Natural killer cell (primary cell): ENCODE measurements around the gene PLEKHG3. TPM values are rescaled to one million over a fixed set of nuclear protein-coding genes. Genes with fewer than 3 reads are reported as not detected.

Source experiments
- ATAC-seq, 3 donors: fragments of 150-1000 bp in 2 of 3; fragments of 200-7000 bp in 1 of 3; cut with Tn5 transposase; 1 replicate in 1 of 3; 2 replicates in 2 of 3; pipeline ENCODE4 v1.10.0; 2021; ENCODE audit warnings: mild to moderate bottlenecking in 2 of 3, moderate library complexity in 2 of 3
- DNase-seq, 2 donors: peaks; one replicate each; pipeline versions ENCODE4 v3.0.0 to v3.0.0-alpha.2; 2013 to 2021; ENCODE audit warnings: mixed read lengths in 1 of 2
- H3K27ac ChIP-seq: one replicate; pipeline ENCODE4 v1.5.1; 2013; ENCODE audit warnings: mild to moderate bottlenecking, low read length
- H3K27me3 ChIP-seq: one replicate; pipeline ENCODE4 v1.6.1; 2013; ENCODE audit warnings: low read length; ENCODE audit not compliant: control insufficient read depth, insufficient read depth
- H3K36me3 ChIP-seq: one replicate; pipeline ENCODE4 v1.6.1; 2013; ENCODE audit warnings: low read length; ENCODE audit not compliant: control insufficient read depth, insufficient read depth
- H3K4me1 ChIP-seq: one replicate; pipeline ENCODE4 v1.6.1; 2013; ENCODE audit warnings: low read length; ENCODE audit not compliant: control insufficient read depth, insufficient read depth
- H3K4me3 ChIP-seq: one replicate; pipeline ENCODE4 v1.5.1; 2013; ENCODE audit warnings: low read length
- H3K9me3 ChIP-seq: one replicate; pipeline ENCODE4 v1.6.1; 2013; ENCODE audit warnings: low read length; ENCODE audit not compliant: control insufficient read depth, insufficient read depth
- H3K27ac Mint-ChIP-seq, 2 donors: one replicate each; pipeline ENCODE4 v1.8.0; 2022; ENCODE audit warnings: mild to moderate bottlenecking in 2 of 2, mixed read lengths in 2 of 2, moderate library complexity in 1 of 2
- H3K27me3 Mint-ChIP-seq, 2 donors: one replicate each; pipeline ENCODE4 v1.8.0; 2022; ENCODE audit warnings: low read depth in 2 of 2, mixed read lengths in 2 of 2
- H3K36me3 Mint-ChIP-seq: one replicate; pipeline ENCODE4 v1.8.0; 2022; ENCODE audit warnings: mixed read lengths
- H3K4me1 Mint-ChIP-seq, 2 donors: one replicate each; pipeline ENCODE4 v1.8.0; 2022; ENCODE audit warnings: mixed read lengths in 2 of 2
- H3K4me3 Mint-ChIP-seq: one replicate; pipeline ENCODE4 v1.8.0; 2022; ENCODE audit warnings: mild to moderate bottlenecking, moderate library complexity, mixed read lengths
- H3K9me3 Mint-ChIP-seq, 2 donors: one replicate each; pipeline ENCODE4 v1.8.0; 2022; ENCODE audit warnings: mixed read lengths in 2 of 2
- WGBS: methylation state at CpG from one replicate; pipeline ENCODE4 v1.1.7; 2013; ENCODE audit warnings: missing lambda C conversion rate; ENCODE audit not compliant: insufficient coverage; 5-methylcytosine and 5-hydroxymethylcytosine counted together
- intact Hi-C: fragments of 100-400 bp; cut with micrococcal nuclease; formaldehyde crosslinking; loops from one replicate; pipeline ENCODE4 v1.14.2; 2022
- total RNA-seq, 4 donors: library from RNA; stranded (reverse); fragments of 120-200 nt in 1 of 4; gene quantifications; one replicate each; pipeline versions ENCODE4 v1.2.3 to v1.2.4, GENCODE V29; 2013 to 2022
- TF ChIP-seq, protein P1 (sequence below): fragments of 200-600 bp; IDR thresholded peaks from one replicate; pipeline ENCODE4 v1.8.0; 2022; ENCODE audit warnings: antibody characterized with exemption

Gene PLEKHG3
- total RNA-seq, 3 donors from 2014 or later (not counting 1 experiment from before 2014, with no cell fraction given) = 184 to 285 (median 225) TPM

- intact Hi-C loops = no loop called here
- no peak overlapping the region for H3K27ac ChIP-seq
- peak overlapping the region; percentile 13 for H3K4me3 Mint-ChIP-seq
- no peak for ATAC-seq
- peaks cover 49 to 76% of the 10 kb centered on the region in 2 donors for H3K4me1 Mint-ChIP-seq
- no peaks in the 10 kb centered on the region for H3K36me3 ChIP-seq
- WGBS = 71% methylated on average over 11 of the region's 11 CpGs
- TF ChIP-seq, protein P1, sequence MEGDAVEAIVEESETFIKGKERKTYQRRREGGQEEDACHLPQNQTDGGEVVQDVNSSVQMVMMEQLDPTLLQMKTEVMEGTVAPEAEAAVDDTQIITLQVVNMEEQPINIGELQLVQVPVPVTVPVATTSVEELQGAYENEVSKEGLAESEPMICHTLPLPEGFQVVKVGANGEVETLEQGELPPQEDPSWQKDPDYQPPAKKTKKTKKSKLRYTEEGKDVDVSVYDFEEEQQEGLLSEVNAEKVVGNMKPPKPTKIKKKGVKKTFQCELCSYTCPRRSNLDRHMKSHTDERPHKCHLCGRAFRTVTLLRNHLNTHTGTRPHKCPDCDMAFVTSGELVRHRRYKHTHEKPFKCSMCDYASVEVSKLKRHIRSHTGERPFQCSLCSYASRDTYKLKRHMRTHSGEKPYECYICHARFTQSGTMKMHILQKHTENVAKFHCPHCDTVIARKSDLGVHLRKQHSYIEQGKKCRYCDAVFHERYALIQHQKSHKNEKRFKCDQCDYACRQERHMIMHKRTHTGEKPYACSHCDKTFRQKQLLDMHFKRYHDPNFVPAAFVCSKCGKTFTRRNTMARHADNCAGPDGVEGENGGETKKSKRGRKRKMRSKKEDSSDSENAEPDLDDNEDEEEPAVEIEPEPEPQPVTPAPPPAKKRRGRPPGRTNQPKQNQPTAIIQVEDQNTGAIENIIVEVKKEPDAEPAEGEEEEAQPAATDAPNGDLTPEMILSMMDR = no peak
- no peak overlapping the region for H3K27ac Mint-ChIP-seq
- no peak overlapping the region for H3K4me3 ChIP-seq
- H3K27me3 ChIP-seq = peaks cover 6% of the 10 kb centered on the region
- no peak for DNase-seq
- H3K9me3 ChIP-seq = no peaks in the 10 kb centered on the region
- peaks cover 0 to 12% of the 10 kb centered on the region in 2 donors for H3K27me3 Mint-ChIP-seq
- H3K36me3 Mint-ChIP-seq = no peaks in the 10 kb centered on the region
- no peaks in the 10 kb centered on the region for H3K9me3 Mint-ChIP-seq
- H3K4me1 ChIP-seq = peaks cover 71% of the 10 kb centered on the region
Observed at GRCh38 chr14:64763085-64763782, 59.0 kb downstream of the PLEKHG3 start.

DNA sequence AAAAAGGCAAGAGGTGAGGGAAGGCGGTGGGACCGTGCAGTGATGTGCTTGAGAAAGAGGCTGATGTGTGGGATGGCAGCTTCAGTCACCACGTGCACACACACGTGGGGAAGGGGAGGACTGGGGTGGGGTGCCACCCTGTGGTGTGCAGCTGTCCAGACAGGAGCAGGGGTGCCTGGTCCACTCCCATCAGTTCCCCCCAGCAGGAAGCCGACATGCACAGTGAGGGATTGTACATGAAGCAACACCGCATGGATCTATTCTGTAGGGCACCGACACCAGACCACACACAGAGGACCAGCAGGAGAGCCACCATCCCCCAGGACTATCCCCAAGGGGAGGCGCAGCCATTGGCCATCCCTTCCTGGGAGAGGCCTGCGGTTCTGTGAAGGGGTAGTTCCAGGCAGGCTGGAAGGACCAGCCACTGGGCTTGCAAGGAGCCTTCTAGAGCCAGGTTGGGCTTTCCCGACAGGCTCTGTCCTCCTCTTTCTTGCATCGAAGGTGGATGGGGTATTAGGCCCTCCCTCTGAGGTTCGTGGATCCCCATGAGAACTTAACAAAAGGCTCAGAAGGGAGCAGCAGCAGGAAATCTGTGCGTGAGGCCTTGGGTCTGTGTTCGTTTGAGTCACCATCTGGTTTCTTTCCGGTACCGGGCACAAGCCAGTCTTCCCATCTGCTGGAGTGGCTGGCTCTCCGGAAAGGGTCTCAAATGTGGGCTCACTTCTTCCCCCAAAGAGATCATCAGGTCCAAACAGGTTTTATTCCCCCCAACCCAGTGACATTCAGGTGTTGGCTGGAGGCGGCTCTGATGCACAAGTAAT is 59.8 kb downstream of the PLEKHG3 start:
- intact Hi-C loops = loop anchor here (1.0 kb wide), 1 partner anchor 93 kb away; no protein-coding TSS in a partner anchor
- Histone ChIP-seq H3K27ac (no peak overlapping the region), H3K27me3 (peaks cover 6% of the 10 kb centered on the region), H3K9me3 (no peaks in the 10 kb centered on the region), H3K4me3 (no peak overlapping the region), H3K36me3 (no peaks in the 10 kb centered on the region), H3K4me1 (peaks cover 63% of the 10 kb centered on the region)
- H3K4me3 Mint-ChIP-seq = peak overlapping the region; percentile 66
- no peaks in the 10 kb centered on the region for H3K36me3 Mint-ChIP-seq
- WGBS = 61% methylated on average over 18 of the region's 18 CpGs
- TF ChIP-seq, protein P1 = no peak
- H3K4me1 Mint-ChIP-seq = peaks cover 41 to 68% of the 10 kb centered on the region in 2 donors
- no peaks in the 10 kb centered on the region for H3K9me3 Mint-ChIP-seq
- ATAC-seq (no peak), DNase-seq (peak in 1 of 2 donors; percentile 34)
- H3K27me3 Mint-ChIP-seq = peaks cover 0 to 12% of the 10 kb centered on the region in 2 donors
- H3K27ac Mint-ChIP-seq = peak overlapping the region; percentile 23 to 76

GRCh38 chr14:64764641-64765520 is 60.7 kb downstream of the PLEKHG3 start:
- H3K4me1 ChIP-seq = peaks cover 55% of the 10 kb centered on the region
- no peaks in the 10 kb centered on the region for H3K9me3 ChIP-seq
- ATAC-seq (peak; percentile 87 to 93 (median 91)), DNase-seq (peak; percentile 69 to 87)
- no peaks in the 10 kb centered on the region for H3K36me3 Mint-ChIP-seq
- peaks cover 33 to 59% of the 10 kb centered on the region in 2 donors for H3K4me1 Mint-ChIP-seq
- WGBS = 42% methylated on average over 21 of the region's 29 CpGs
- H3K27me3 Mint-ChIP-seq = peaks cover 0 to 12% of the 10 kb centered on the region in 2 donors
- peak overlapping the region; percentile 66 for H3K4me3 Mint-ChIP-seq
- H3K27ac ChIP-seq = no peak overlapping the region
- TF ChIP-seq, protein P1 = peak; percentile 82
- peak overlapping the region; percentile 23 to 76 for H3K27ac Mint-ChIP-seq
- no peaks in the 10 kb centered on the region for H3K9me3 Mint-ChIP-seq
- H3K4me3 ChIP-seq = peak overlapping the region; percentile 17
- peaks cover 6% of the 10 kb centered on the region for H3K27me3 ChIP-seq
- no peaks in the 10 kb centered on the region for H3K36me3 ChIP-seq
- intact Hi-C loops = loop anchor here (1.0 kb wide), 1 partner anchor 94 kb away; no protein-coding TSS in a partner anchor
